Naive B cell (primary cell): ENCODE data around the gene CCDC158. TPM values are rescaled to one million over a fixed set of nuclear protein-coding genes. Genes with fewer than 3 reads are reported as not detected.

Source experiments
- ATAC-seq, 2 donors: fragments of 150-1000 bp; cut with Tn5 transposase; 2 replicates each; pipeline ENCODE4 v1.10.0; 2021; ENCODE audit warnings: low read depth in 2 of 2, mild to moderate bottlenecking in 2 of 2, moderate library complexity in 2 of 2
- DNase-seq: peaks from one replicate; pipeline ENCODE4 v3.0.0; 2022
- H3K27ac Mint-ChIP-seq, 6 donors: one replicate each; pipeline ENCODE4 v1.8.0; 2020 to 2022; ENCODE audit warnings: mild to moderate bottlenecking in 6 of 6, mixed read lengths in 6 of 6, moderate library complexity in 5 of 6, inconsistent platforms in 2 of 6
- H3K27me3 Mint-ChIP-seq, 3 donors: one replicate each; pipeline ENCODE4 v1.8.0; 2021 to 2022; ENCODE audit warnings: mixed read lengths in 3 of 3, mild to moderate bottlenecking in 1 of 3
- H3K36me3 Mint-ChIP-seq, 2 donors: one replicate each; pipeline ENCODE4 v1.8.0; 2020 to 2022; ENCODE audit warnings: mixed read lengths in 2 of 2, inconsistent platforms in 1 of 2, mild to moderate bottlenecking in 1 of 2
- H3K4me1 Mint-ChIP-seq, 3 donors: one replicate each; pipeline ENCODE4 v1.8.0; 2020 to 2022; ENCODE audit warnings: mixed read lengths in 3 of 3, inconsistent platforms in 1 of 3, mild to moderate bottlenecking in 1 of 3, moderate library complexity in 1 of 3
- H3K4me3 Mint-ChIP-seq, 8 donors: one replicate each; pipeline ENCODE4 v1.8.0; 2020 to 2022; ENCODE audit warnings: mild to moderate bottlenecking in 8 of 8, mixed read lengths in 8 of 8, moderate library complexity in 8 of 8, inconsistent platforms in 2 of 8
- H3K9me3 Mint-ChIP-seq, 7 donors: one replicate each; pipeline ENCODE4 v1.8.0; 2020 to 2022; ENCODE audit warnings: mixed read lengths in 7 of 7, mild to moderate bottlenecking in 5 of 7, inconsistent platforms in 2 of 7, moderate library complexity in 1 of 7
- polyA plus RNA-seq, 6 donors: library from polyadenylated mRNA; unstranded; fragments of 300-500 nt; fragmentation: Illumina TruSeq; gene quantifications; one replicate each; pipeline ENCODE4 v1.2.3, GENCODE V29; 2021; ENCODE audit warnings: low read depth in 6 of 6

Gene CCDC158
- polyA plus RNA-seq, 6 donors from 2014 or later, result not detected

- ATAC-seq (no peak), DNase-seq (no peak)
- Mint-ChIP-seq H3K36me3 (peaks cover 0 to 10% of the 10 kb centered on the region in 2 donors), H3K9me3 (peaks cover 0 to 8% (median 0%) of the 10 kb centered on the region in 7 donors), H3K27me3 (peaks cover 17 to 36% (median 26%) of the 10 kb centered on the region in 3 donors), H3K4me1 (peaks cover 7 to 18% (median 7%) of the 10 kb centered on the region in 3 donors), H3K27ac (no peak overlapping the region), H3K4me3 (no peak overlapping the region)
Measured at GRCh38 chr4:76309939-76310550, 110.9 kb downstream of the CCDC158 start.

- Mint-ChIP-seq H3K4me1 (peaks cover 11 to 21% (median 12%) of the 10 kb centered on the region in 3 donors), H3K4me3 (peak overlapping the region in 1 of 8 donors; percentile 12), H3K27me3 (peaks cover 23 to 37% (median 26%) of the 10 kb centered on the region in 3 donors), H3K36me3 (peaks cover 0 to 8% of the 10 kb centered on the region in 2 donors), H3K9me3 (no peaks in the 10 kb centered on the region), H3K27ac (no peak overlapping the region)
- ATAC-seq (no peak), DNase-seq (no peak)
Measured at GRCh38 chr4:76308548-76308947, 112.4 kb downstream of the CCDC158 start.

- H3K27ac Mint-ChIP-seq, result no peak overlapping the region
- peaks cover 11 to 21% (median 12%) of the 10 kb centered on the region in 3 donors for H3K4me1 Mint-ChIP-seq
- no peaks in the 10 kb centered on the region for H3K9me3 Mint-ChIP-seq
- H3K4me3 Mint-ChIP-seq, result peak overlapping the region in 7 of 8 donors; percentile 32 to 78 (median 71)
- peaks cover 27 to 36% (median 35%) of the 10 kb centered on the region in 3 donors for H3K27me3 Mint-ChIP-seq
- DNase-seq (no peak), ATAC-seq (no peak)
- H3K36me3 Mint-ChIP-seq, result peaks cover 0 to 8% of the 10 kb centered on the region in 2 donors
Measured at GRCh38 chr4:76307660-76308014, 113.3 kb downstream of the CCDC158 start.

- Mint-ChIP-seq H3K4me1 (peaks cover 11 to 21% (median 12%) of the 10 kb centered on the region in 3 donors), H3K9me3 (no peaks in the 10 kb centered on the region), H3K36me3 (peaks cover 0 to 8% of the 10 kb centered on the region in 2 donors), H3K27me3 (peaks cover 30 to 41% (median 36%) of the 10 kb centered on the region in 3 donors), H3K27ac (no peak overlapping the region), H3K4me3 (peak overlapping the region; percentile 56 to 89 (median 76))
- ATAC-seq (no peak), DNase-seq (no peak)
Measured at GRCh38 chr4:76306882-76307659, 113.9 kb downstream of the CCDC158 start.

GRCh38 chr4:76305971-76306881 lies 114.7 kb downstream of the CCDC158 start, which contains the start of gene STBD1:
Gene STBD1, plus strand, starts transcription at chr4:76306733. Its CDS starts 37 bp downstream, at chr4:76306770.
- no peak for ATAC-seq
- Mint-ChIP-seq H3K36me3 (peaks cover 0 to 8% of the 10 kb centered on the region in 2 donors), H3K4me3 (peak within 1 kb of the TSS; percentile 56 to 89 (median 78)), H3K27me3 (peaks cover 30 to 41% (median 40%) of the 10 kb centered on the region in 3 donors), H3K27ac (no peak within 1 kb of the TSS), H3K9me3 (no peaks in the 10 kb centered on the region), H3K4me1 (peaks cover 11 to 21% (median 12%) of the 10 kb centered on the region in 3 donors)
- no peak for DNase-seq

- Mint-ChIP-seq H3K9me3 (peaks cover 0 to 2% (median 0%) of the 10 kb centered on the region in 7 donors), H3K27ac (no peak overlapping the region), H3K4me3 (peak overlapping the region in 7 of 8 donors; percentile 20 to 82 (median 75)), H3K36me3 (peaks cover 0 to 8% of the 10 kb centered on the region in 2 donors), H3K27me3 (peaks cover 30 to 41% (median 39%) of the 10 kb centered on the region in 3 donors), H3K4me1 (peaks cover 11 to 21% (median 12%) of the 10 kb centered on the region in 3 donors)
- ATAC-seq, result no peak
- DNase-seq, result no peak
Measured at GRCh38 chr4:76305033-76305687, 115.8 kb downstream of the CCDC158 start.

- peaks cover 11 to 21% (median 12%) of the 10 kb centered on the region in 3 donors for H3K4me1 Mint-ChIP-seq
- DNase-seq, result no peak
- H3K4me3 Mint-ChIP-seq, result no peak overlapping the region
- peaks cover 19 to 33% (median 33%) of the 10 kb centered on the region in 3 donors for H3K27me3 Mint-ChIP-seq
- no peak for ATAC-seq
- no peak overlapping the region for H3K27ac Mint-ChIP-seq
- H3K36me3 Mint-ChIP-seq, result peaks cover 0 to 13% of the 10 kb centered on the region in 2 donors
- H3K9me3 Mint-ChIP-seq, result peaks cover 5 to 14% (median 10%) of the 10 kb centered on the region in 7 donors
Measured at GRCh38 chr4:76302826-76303438, 118.0 kb downstream of the CCDC158 start.

GRCh38 chr4:76301775-76302162 lies 119.2 kb downstream of the CCDC158 start:
- Mint-ChIP-seq H3K27me3 (peaks cover 19 to 33% (median 29%) of the 10 kb centered on the region in 3 donors), H3K36me3 (peaks cover 4 to 13% of the 10 kb centered on the region in 2 donors), H3K4me3 (no peak overlapping the region), H3K27ac (no peak overlapping the region), H3K9me3 (peaks cover 5 to 25% (median 21%) of the 10 kb centered on the region in 7 donors), H3K4me1 (peaks cover 11 to 15% (median 12%) of the 10 kb centered on the region in 3 donors)
- ATAC-seq (no peak), DNase-seq (no peak)

GRCh38 chr4:76301068-76301774 lies 119.7 kb downstream of the CCDC158 start:
- H3K9me3 Mint-ChIP-seq, result peaks cover 7 to 29% (median 26%) of the 10 kb centered on the region in 7 donors
- H3K4me1 Mint-ChIP-seq, result peaks cover 11 to 13% (median 12%) of the 10 kb centered on the region in 3 donors
- DNase-seq (no peak), ATAC-seq (no peak)
- H3K4me3 Mint-ChIP-seq, result no peak overlapping the region
- H3K36me3 Mint-ChIP-seq, result peaks cover 4 to 13% of the 10 kb centered on the region in 2 donors
- peaks cover 19 to 33% (median 32%) of the 10 kb centered on the region in 3 donors for H3K27me3 Mint-ChIP-seq
- no peak overlapping the region for H3K27ac Mint-ChIP-seq

- ATAC-seq (no peak), DNase-seq (no peak)
- no peak overlapping the region for H3K4me3 Mint-ChIP-seq
- peaks cover 13 to 26% (median 26%) of the 10 kb centered on the region in 3 donors for H3K27me3 Mint-ChIP-seq
- peaks cover 4 to 10% of the 10 kb centered on the region in 2 donors for H3K36me3 Mint-ChIP-seq
- H3K4me1 Mint-ChIP-seq, result peaks cover 3 to 4% (median 4%) of the 10 kb centered on the region in 3 donors
- peaks cover 10 to 35% (median 32%) of the 10 kb centered on the region in 7 donors for H3K9me3 Mint-ChIP-seq
- no peak overlapping the region for H3K27ac Mint-ChIP-seq
Measured at GRCh38 chr4:76300012-76300411, 120.9 kb downstream of the CCDC158 start.

GRCh38 chr4:76298227-76298626 lies 122.7 kb downstream of the CCDC158 start:
- Mint-ChIP-seq H3K27ac (no peak overlapping the region), H3K27me3 (peaks cover 8 to 21% (median 20%) of the 10 kb centered on the region in 3 donors), H3K36me3 (peaks cover 4 to 6% of the 10 kb centered on the region in 2 donors), H3K4me3 (no peak overlapping the region), H3K9me3 (peaks cover 10 to 35% (median 32%) of the 10 kb centered on the region in 7 donors), H3K4me1 (no peaks in the 10 kb centered on the region)
- ATAC-seq (no peak), DNase-seq (no peak)
